SK-N-SH treated with all-trans-retinoic acid at 6 μM for 48 hours (cell line): ENCODE results near the gene XIRP2.

Source experiments
- ARNTL ChIP-seq: fragments of 450-650 bp; formaldehyde crosslinking; IDR thresholded peaks from 2 replicates; pipeline ENCODE4 v1.5.0; 2020; ENCODE audit warnings: low read depth, mild to moderate bottlenecking, moderate library complexity, borderline replicate concordance
- CSDC2 ChIP-seq: fragments of 250-450 bp; sonication (Bioruptor Pico); IDR thresholded peaks from 2 replicates; pipeline ENCODE4 v1.5.0; 2020; ENCODE audit warnings: mild to moderate bottlenecking, moderate library complexity
- ESRRG ChIP-seq: fragments of 250-450 bp; sonication (Bioruptor Pico); IDR thresholded peaks from 2 replicates; pipeline ENCODE4 v1.6.1; 2021; ENCODE audit warnings: mild to moderate bottlenecking
- GLIS3 ChIP-seq: fragments of 250-450 bp; sonication (Bioruptor Pico); IDR thresholded peaks from 2 replicates; pipeline ENCODE4 v1.5.0; 2020; ENCODE audit warnings: mild to moderate bottlenecking, moderate library complexity
- PPARA ChIP-seq: fragments of 250-450 bp; sonication (Bioruptor Pico); IDR thresholded peaks from 2 replicates; pipeline ENCODE4 v1.5.0; 2020; ENCODE audit warnings: mild to moderate bottlenecking, borderline replicate concordance
- RARB ChIP-seq: fragments of 250-450 bp; sonication (Bioruptor Pico); IDR thresholded peaks from 2 replicates; pipeline ENCODE4 v1.8.0; 2021; ENCODE audit warnings: mild to moderate bottlenecking, moderate library complexity
- TCF4 ChIP-seq: fragments of 250-450 bp; sonication (Bioruptor Pico); IDR thresholded peaks from 2 replicates; pipeline ENCODE4 v1.8.0; 2021; ENCODE audit warnings: mild to moderate bottlenecking, moderate library complexity, borderline replicate concordance
- ZFP3 ChIP-seq: fragments of 250-450 bp; sonication (Bioruptor Pico); IDR thresholded peaks from 2 replicates; pipeline ENCODE4 v1.5.0; 2020; ENCODE audit warnings: mild to moderate bottlenecking, moderate library complexity
- ZNF565 ChIP-seq: fragments of 450-650 bp; formaldehyde crosslinking; conservative IDR thresholded peaks from 2 replicates; pipeline ENCODE4 v1.5.0; 2020; ENCODE audit warnings: low read depth, mild to moderate bottlenecking, moderate library complexity
- ZNF70 ChIP-seq: fragments of 450-650 bp; formaldehyde crosslinking; IDR thresholded peaks from 2 replicates; pipeline ENCODE4 v1.5.0; 2020; ENCODE audit warnings: mild to moderate bottlenecking, moderate library complexity
- ZNF8 ChIP-seq: fragments of 450-650 bp; formaldehyde crosslinking; IDR thresholded peaks from 2 replicates; pipeline ENCODE4 v1.5.0; 2020; ENCODE audit warnings: mild to moderate bottlenecking, moderate library complexity
- TF ChIP-seq, protein P1 (sequence below): fragments of 250-450 bp; sonication (Bioruptor Pico); IDR thresholded peaks from 2 replicates; pipeline ENCODE4 v1.5.0; 2020; ENCODE audit warnings: mild to moderate bottlenecking, moderate library complexity
- TF ChIP-seq, protein P2 (sequence below): fragments of 250-450 bp; sonication (Bioruptor Pico); IDR thresholded peaks from 2 replicates; pipeline ENCODE4 v1.8.0; 2021; ENCODE audit warnings: low read depth, mild to moderate bottlenecking, moderate library complexity, borderline replicate concordance

GRCh38 chr2:167181134-167181533 lies 292.9 kb downstream of the XIRP2 start:
- TF ChIP-seq, protein P1, sequence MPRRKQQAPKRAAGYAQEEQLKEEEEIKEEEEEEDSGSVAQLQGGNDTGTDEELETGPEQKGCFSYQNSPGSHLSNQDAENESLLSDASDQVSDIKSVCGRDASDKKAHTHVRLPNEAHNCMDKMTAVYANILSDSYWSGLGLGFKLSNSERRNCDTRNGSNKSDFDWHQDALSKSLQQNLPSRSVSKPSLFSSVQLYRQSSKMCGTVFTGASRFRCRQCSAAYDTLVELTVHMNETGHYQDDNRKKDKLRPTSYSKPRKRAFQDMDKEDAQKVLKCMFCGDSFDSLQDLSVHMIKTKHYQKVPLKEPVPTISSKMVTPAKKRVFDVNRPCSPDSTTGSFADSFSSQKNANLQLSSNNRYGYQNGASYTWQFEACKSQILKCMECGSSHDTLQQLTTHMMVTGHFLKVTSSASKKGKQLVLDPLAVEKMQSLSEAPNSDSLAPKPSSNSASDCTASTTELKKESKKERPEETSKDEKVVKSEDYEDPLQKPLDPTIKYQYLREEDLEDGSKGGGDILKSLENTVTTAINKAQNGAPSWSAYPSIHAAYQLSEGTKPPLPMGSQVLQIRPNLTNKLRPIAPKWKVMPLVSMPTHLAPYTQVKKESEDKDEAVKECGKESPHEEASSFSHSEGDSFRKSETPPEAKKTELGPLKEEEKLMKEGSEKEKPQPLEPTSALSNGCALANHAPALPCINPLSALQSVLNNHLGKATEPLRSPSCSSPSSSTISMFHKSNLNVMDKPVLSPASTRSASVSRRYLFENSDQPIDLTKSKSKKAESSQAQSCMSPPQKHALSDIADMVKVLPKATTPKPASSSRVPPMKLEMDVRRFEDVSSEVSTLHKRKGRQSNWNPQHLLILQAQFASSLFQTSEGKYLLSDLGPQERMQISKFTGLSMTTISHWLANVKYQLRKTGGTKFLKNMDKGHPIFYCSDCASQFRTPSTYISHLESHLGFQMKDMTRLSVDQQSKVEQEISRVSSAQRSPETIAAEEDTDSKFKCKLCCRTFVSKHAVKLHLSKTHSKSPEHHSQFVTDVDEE (CRISPR knock-in tag): no peak
- TF ChIP-seq ZNF8 (no peak), PPARA (no peak), ZFP3 (CRISPR knock-in tag) (no peak), ZNF70 (no peak), TCF4 (CRISPR knock-in tag) (no peak), GLIS3 (CRISPR knock-in tag) (no peak), ARNTL (CRISPR knock-in tag) (no peak), ZNF565 (CRISPR knock-in tag) (no peak), ESRRG (CRISPR knock-in tag) (no peak), CSDC2 (CRISPR knock-in tag) (no peak), RARB (no peak)
- TF ChIP-seq, protein P2, sequence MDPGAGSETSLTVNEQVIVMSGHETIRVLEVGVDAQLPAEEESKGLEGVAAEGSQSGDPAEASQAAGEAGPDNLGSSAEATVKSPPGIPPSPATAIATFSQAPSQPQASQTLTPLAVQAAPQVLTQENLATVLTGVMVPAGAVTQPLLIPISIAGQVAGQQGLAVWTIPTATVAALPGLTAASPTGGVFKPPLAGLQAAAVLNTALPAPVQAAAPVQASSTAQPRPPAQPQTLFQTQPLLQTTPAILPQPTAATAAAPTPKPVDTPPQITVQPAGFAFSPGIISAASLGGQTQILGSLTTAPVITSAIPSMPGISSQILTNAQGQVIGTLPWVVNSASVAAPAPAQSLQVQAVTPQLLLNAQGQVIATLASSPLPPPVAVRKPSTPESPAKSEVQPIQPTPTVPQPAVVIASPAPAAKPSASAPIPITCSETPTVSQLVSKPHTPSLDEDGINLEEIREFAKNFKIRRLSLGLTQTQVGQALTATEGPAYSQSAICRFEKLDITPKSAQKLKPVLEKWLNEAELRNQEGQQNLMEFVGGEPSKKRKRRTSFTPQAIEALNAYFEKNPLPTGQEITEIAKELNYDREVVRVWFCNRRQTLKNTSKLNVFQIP (CRISPR knock-in tag): no peak
